Endothelial cell of umbilical vein (primary cell): ENCODE data around the gene VIP.

ENCODE experiments used
- EZH2 ChIP-seq: IDR thresholded peaks from 2 replicates; pipeline ENCODE4 v1.6.1; 2012; ENCODE audit warnings: borderline replicate concordance, low read depth, mild to moderate bottlenecking, moderate library complexity, low read length, inconsistent platforms; ENCODE audit not compliant: severe bottlenecking
- FOS ChIP-seq: IDR thresholded peaks from 2 replicates; pipeline ENCODE4 v1.6.1; 2011; ENCODE audit warnings: mild to moderate bottlenecking, low read length, moderate library complexity, borderline replicate concordance; ENCODE audit not compliant: insufficient read depth
- JUN ChIP-seq: IDR thresholded peaks from 2 replicates; pipeline ENCODE4 v1.6.1; 2011; ENCODE audit warnings: borderline replicate concordance, low read depth; ENCODE audit not compliant: insufficient read length, insufficient read depth
- MYC ChIP-seq: IDR thresholded peaks from one replicate; pipeline ENCODE4 v1.6.1; 2011; ENCODE audit warnings: mild to moderate bottlenecking, low read depth, low read length
- POLR2A ChIP-seq: IDR thresholded peaks from 2 replicates; pipeline ENCODE4 v1.6.1; 2012; ENCODE audit warnings: low read depth, mild to moderate bottlenecking, control low read depth, low read length
- POLR2AphosphoS5 ChIP-seq: IDR thresholded peaks from 2 replicates; pipeline ENCODE4 v1.6.1; 2012; ENCODE audit warnings: low read depth, mild to moderate bottlenecking, control low read depth, low read length, moderate library complexity; ENCODE audit not compliant: insufficient read depth
- TF ChIP-seq, protein P1 (sequence below), 2 donors: IDR thresholded peaks; 1 replicate in 1 of 2; 2 replicates in 1 of 2; pipeline ENCODE4 v1.5.1; 2011; ENCODE audit warnings: low read length in 2 of 2, mild to moderate bottlenecking in 2 of 2, moderate library complexity in 2 of 2, control low read depth in 1 of 2, inconsistent platforms in 1 of 2, low read depth in 1 of 2; ENCODE audit not compliant: insufficient read depth in 1 of 2; ENCODE audit errors: extremely low read depth in 1 of 2
- TF ChIP-seq, protein P2 (sequence below): IDR thresholded peaks from 2 replicates; pipeline ENCODE4 v1.6.1; 2011; ENCODE audit not compliant: insufficient read depth, insufficient read length

DNA sequence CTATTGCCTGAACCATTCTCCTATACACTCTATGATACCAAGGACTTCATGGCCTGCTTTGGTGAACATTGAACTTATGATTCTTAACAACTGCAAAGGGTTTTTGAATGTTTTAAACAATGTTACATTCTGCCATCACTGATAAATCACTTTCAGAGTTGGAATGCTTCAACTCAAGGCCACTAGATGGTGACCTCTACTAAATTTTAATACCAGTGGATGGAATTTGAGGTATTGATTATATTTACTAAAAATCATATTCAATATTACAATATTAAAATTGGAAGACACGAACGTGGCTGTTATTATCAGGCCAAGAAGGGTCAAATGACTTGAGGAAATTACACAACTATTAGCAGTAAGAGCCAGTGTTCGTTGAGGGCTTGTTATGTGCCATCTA is 34.3 kb upstream of the VIP start:
- TF ChIP-seq FOS, result no peak
- no peak for TF ChIP-seq EZH2
- TF ChIP-seq, protein P1, sequence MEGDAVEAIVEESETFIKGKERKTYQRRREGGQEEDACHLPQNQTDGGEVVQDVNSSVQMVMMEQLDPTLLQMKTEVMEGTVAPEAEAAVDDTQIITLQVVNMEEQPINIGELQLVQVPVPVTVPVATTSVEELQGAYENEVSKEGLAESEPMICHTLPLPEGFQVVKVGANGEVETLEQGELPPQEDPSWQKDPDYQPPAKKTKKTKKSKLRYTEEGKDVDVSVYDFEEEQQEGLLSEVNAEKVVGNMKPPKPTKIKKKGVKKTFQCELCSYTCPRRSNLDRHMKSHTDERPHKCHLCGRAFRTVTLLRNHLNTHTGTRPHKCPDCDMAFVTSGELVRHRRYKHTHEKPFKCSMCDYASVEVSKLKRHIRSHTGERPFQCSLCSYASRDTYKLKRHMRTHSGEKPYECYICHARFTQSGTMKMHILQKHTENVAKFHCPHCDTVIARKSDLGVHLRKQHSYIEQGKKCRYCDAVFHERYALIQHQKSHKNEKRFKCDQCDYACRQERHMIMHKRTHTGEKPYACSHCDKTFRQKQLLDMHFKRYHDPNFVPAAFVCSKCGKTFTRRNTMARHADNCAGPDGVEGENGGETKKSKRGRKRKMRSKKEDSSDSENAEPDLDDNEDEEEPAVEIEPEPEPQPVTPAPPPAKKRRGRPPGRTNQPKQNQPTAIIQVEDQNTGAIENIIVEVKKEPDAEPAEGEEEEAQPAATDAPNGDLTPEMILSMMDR (IDR thresholded peaks at IDR 0.05; ENCODE audit: extremely low read depth in 1 of 2, insufficient read depth in 1 of 2, low read depth in 1 of 2, low read length in 2 of 2), result no peak
- no peak for TF ChIP-seq POLR2AphosphoS5
- no peak for TF ChIP-seq POLR2A
- no peak for TF ChIP-seq JUN
- TF ChIP-seq, protein P2, sequence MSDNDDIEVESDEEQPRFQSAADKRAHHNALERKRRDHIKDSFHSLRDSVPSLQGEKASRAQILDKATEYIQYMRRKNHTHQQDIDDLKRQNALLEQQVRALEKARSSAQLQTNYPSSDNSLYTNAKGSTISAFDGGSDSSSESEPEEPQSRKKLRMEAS, result no peak
- TF ChIP-seq MYC, result no peak
